ENCODE measurements around the gene RNASE8. TPM values are rescaled to one million over a fixed set of nuclear protein-coding genes. Genes with fewer than 3 reads are reported as not detected.

RNASE8 gene
- total RNA-seq, 2 donors from 2014 or later = not detected

- Histone ChIP-seq H3K4me3 (peak overlapping the region; percentile 99), H3K36me3 (peaks cover 12% of the 10 kb centered on the region), H3K27me3 (replicated peaks; ENCODE audit: insufficient read depth) (no peaks in the 10 kb centered on the region), H3K4me1 (ENCODE audit: control insufficient read depth in 1 of 2, low read depth in 2 of 2) (peaks cover 11 to 39% of the 10 kb centered on the region in 2 donors), H3K9me3 (no peaks in the 10 kb centered on the region), H3K27ac (peak overlapping the region; percentile 89 to 94)
- ATAC-seq (ENCODE audit: insufficient number of reproducible peaks, low FRiP score, low read depth) (peak; percentile 64), DNase-seq (ENCODE audit: low spot score) (no peak)
- TF ChIP-seq, protein P1, sequence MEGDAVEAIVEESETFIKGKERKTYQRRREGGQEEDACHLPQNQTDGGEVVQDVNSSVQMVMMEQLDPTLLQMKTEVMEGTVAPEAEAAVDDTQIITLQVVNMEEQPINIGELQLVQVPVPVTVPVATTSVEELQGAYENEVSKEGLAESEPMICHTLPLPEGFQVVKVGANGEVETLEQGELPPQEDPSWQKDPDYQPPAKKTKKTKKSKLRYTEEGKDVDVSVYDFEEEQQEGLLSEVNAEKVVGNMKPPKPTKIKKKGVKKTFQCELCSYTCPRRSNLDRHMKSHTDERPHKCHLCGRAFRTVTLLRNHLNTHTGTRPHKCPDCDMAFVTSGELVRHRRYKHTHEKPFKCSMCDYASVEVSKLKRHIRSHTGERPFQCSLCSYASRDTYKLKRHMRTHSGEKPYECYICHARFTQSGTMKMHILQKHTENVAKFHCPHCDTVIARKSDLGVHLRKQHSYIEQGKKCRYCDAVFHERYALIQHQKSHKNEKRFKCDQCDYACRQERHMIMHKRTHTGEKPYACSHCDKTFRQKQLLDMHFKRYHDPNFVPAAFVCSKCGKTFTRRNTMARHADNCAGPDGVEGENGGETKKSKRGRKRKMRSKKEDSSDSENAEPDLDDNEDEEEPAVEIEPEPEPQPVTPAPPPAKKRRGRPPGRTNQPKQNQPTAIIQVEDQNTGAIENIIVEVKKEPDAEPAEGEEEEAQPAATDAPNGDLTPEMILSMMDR (IDR thresholded peaks at IDR 0.05) = no peak
These were observed 32.0 kb upstream of the RNASE8 start for GRCh38 chr14:21025371-21026273.

GRCh38 chr14:21026274-21026987 lies 31.2 kb upstream of the RNASE8 start:
- Histone ChIP-seq H3K4me3 (peak overlapping the region; percentile 99), H3K4me1 (ENCODE audit: control insufficient read depth in 1 of 2, low read depth in 2 of 2) (peaks cover 11 to 39% of the 10 kb centered on the region in 2 donors), H3K9me3 (no peaks in the 10 kb centered on the region), H3K27me3 (replicated peaks; ENCODE audit: insufficient read depth) (no peaks in the 10 kb centered on the region), H3K27ac (peak overlapping the region; percentile 89 to 94), H3K36me3 (peaks cover 4% of the 10 kb centered on the region)
- no peak for DNase-seq (ENCODE audit: low spot score)
- TF ChIP-seq, protein P1 (IDR thresholded peaks at IDR 0.05) = no peak
- ATAC-seq (ENCODE audit: insufficient number of reproducible peaks, low FRiP score, low read depth) = no peak

GRCh38 chr14:21026988-21027315 lies 30.7 kb upstream of the RNASE8 start:
- H3K4me1 ChIP-seq (ENCODE audit: control insufficient read depth in 1 of 2, low read depth in 2 of 2) = peaks cover 11 to 39% of the 10 kb centered on the region in 2 donors
- TF ChIP-seq, protein P1 (IDR thresholded peaks at IDR 0.05) = no peak
- no peak for ATAC-seq (ENCODE audit: insufficient number of reproducible peaks, low FRiP score, low read depth)

DNA sequence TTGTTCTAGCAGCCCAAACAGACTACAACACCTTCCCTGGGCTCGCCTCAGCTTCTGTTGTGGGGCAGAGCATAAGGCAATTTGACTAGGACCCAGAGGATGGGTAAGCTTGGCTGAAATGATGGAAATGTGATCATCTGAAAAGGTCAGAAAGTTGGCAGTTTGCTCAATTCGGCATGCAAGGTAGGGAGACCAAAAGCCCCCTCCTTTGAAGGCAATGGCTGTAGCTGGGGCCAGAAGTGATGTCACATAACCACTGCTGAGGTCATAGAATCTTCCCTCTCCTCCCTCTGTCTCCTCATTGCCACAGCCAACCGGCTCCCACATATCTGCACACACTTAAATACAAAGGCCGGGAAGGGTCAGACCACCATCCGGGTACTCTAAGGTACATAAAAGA lies 27.7 kb upstream of the RNASE8 start, which contains the start of gene TPPP2:
Gene TPPP2, plus strand, starts transcription at position 301 of the 400 bp plus-strand sequence. CDS start 365 bp downstream, outside the sequence.
- DNase-seq (ENCODE audit: low spot score) (no peak), ATAC-seq (ENCODE audit: insufficient number of reproducible peaks, low FRiP score, low read depth) (no peak)
- no peak within 1 kb of the TSS for H3K27ac ChIP-seq
- no peaks in the 10 kb centered on the region for H3K9me3 ChIP-seq
- no peaks in the 10 kb centered on the region for H3K27me3 ChIP-seq (replicated peaks; ENCODE audit: insufficient read depth)
- no peak within 1 kb of the TSS for H3K4me3 ChIP-seq
- H3K36me3 ChIP-seq = no peaks in the 10 kb centered on the region
- TF ChIP-seq, protein P1 (IDR thresholded peaks at IDR 0.05) = no peak
- peaks cover 11 to 15% of the 10 kb centered on the region in 2 donors for H3K4me1 ChIP-seq (ENCODE audit: control insufficient read depth in 1 of 2, low read depth in 2 of 2)

More at GRCh38 chr14:21026988-21027315, 30.7 kb upstream of the RNASE8 start:
- Histone ChIP-seq H3K9me3 (no peaks in the 10 kb centered on the region), H3K4me3 (no peak overlapping the region), H3K27ac (peak overlapping the region; percentile 89 to 94), H3K36me3 (no peaks in the 10 kb centered on the region), H3K27me3 (replicated peaks; ENCODE audit: insufficient read depth) (no peaks in the 10 kb centered on the region)
- DNase-seq (ENCODE audit: low spot score) = no peak

- ATAC-seq (ENCODE audit: insufficient number of reproducible peaks, low FRiP score, low read depth) (no peak), DNase-seq (ENCODE audit: low spot score) (no peak)
- TF ChIP-seq, protein P1 (IDR thresholded peaks at IDR 0.05) = no peak
- Histone ChIP-seq H3K4me1 (ENCODE audit: control insufficient read depth in 1 of 2, low read depth in 2 of 2) (peaks cover 11 to 15% of the 10 kb centered on the region in 2 donors), H3K36me3 (no peaks in the 10 kb centered on the region), H3K9me3 (no peaks in the 10 kb centered on the region), H3K27ac (no peak overlapping the region), H3K27me3 (replicated peaks; ENCODE audit: insufficient read depth) (no peaks in the 10 kb centered on the region), H3K4me3 (no peak overlapping the region)
These were observed 27.1 kb upstream of the RNASE8 start for GRCh38 chr14:21030531-21030930.
